WTC11 (cell line): ENCODE measurements around the gene THAP9. TPM values are rescaled to one million over a fixed set of nuclear protein-coding genes. Genes with fewer than 3 reads are reported as not detected.

ENCODE experiments used
- ATAC-seq: fragments of 200-7000 bp; cut with Tn5 transposase; 2 replicates; pipeline ENCODE4 v1.10.0; 2021; ENCODE audit warnings: mild to moderate bottlenecking, moderate library complexity
- Bru-seq: library from RNA; stranded (reverse); fragments of 400-500 nt; gene quantifications from one replicate; lab custom pipeline; 2021; lab: Mats Ljungman, UMichigan
- CTCF ChIA-PET: fragments of 300-600 bp; sonication (Branson Sonifier 250); formaldehyde crosslinking; loops from one replicate; lab custom pipeline; 2021; ENCODE audit warnings: antibody characterized with exemption; lab: Charles Lee
- POLR2A ChIA-PET: fragments of 350-600 bp; sonication (Branson Sonifier 250); formaldehyde crosslinking; loops from one replicate; lab custom pipeline; 2021; ENCODE audit warnings: antibody characterized with exemption; lab: Charles Lee
- DNase-seq: peaks from one replicate; pipeline ENCODE4 v3.0.0; 2021; ENCODE audit warnings: low spot score
- H3K27ac Mint-ChIP-seq: 2 replicates; pipeline ENCODE4 v1.8.0; 2021; ENCODE audit warnings: mixed read lengths
- H3K27me3 Mint-ChIP-seq: 2 replicates; pipeline ENCODE4 v1.8.0; 2021; ENCODE audit warnings: low read depth, mild to moderate bottlenecking, moderate library complexity, mixed read lengths
- H3K36me3 Mint-ChIP-seq: 2 replicates; pipeline ENCODE4 v1.8.0; 2021; ENCODE audit warnings: mixed read lengths
- H3K4me1 Mint-ChIP-seq: 2 replicates; pipeline ENCODE4 v1.8.0; 2022; ENCODE audit warnings: mixed read lengths
- H3K4me3 Mint-ChIP-seq: 2 replicates; pipeline ENCODE4 v1.8.0; 2021; ENCODE audit warnings: mild to moderate bottlenecking, moderate library complexity, mixed read lengths
- H3K9me3 Mint-ChIP-seq: 2 replicates; pipeline ENCODE4 v1.8.0; 2021; ENCODE audit warnings: mixed read lengths
- CREB1 ChIP-seq: sonication (generic); formaldehyde crosslinking; IDR thresholded peaks from 2 replicates; pipeline ENCODE4 v1.8.0; 2023; ENCODE audit warnings: mild to moderate bottlenecking, missing genetic modification reagents
- EMX1 ChIP-seq: fragments of 250-450 bp; sonication (Bioruptor Pico); IDR thresholded peaks from 2 replicates; pipeline ENCODE4 v1.8.0; 2021; ENCODE audit warnings: mild to moderate bottlenecking
- ESRRA ChIP-seq: sonication (generic); formaldehyde crosslinking; IDR thresholded peaks from 2 replicates; pipeline ENCODE4 v1.8.1; 2022; ENCODE audit warnings: mild to moderate bottlenecking, missing genetic modification reagents, borderline replicate concordance
- ETV6 ChIP-seq: sonication (generic); formaldehyde crosslinking; IDR thresholded peaks from 2 replicates; pipeline ENCODE4 v1.8.1; 2022; ENCODE audit warnings: mild to moderate bottlenecking, missing genetic modification reagents
- FOXP1 ChIP-seq: sonication (generic); formaldehyde crosslinking; IDR thresholded peaks from 2 replicates; pipeline ENCODE4 v1.8.0; 2022; ENCODE audit warnings: missing genetic modification reagents, mild to moderate bottlenecking, moderate library complexity, borderline replicate concordance
- JUN ChIP-seq: sonication (generic); formaldehyde crosslinking; IDR thresholded peaks from 2 replicates; pipeline ENCODE4 v1.8.0; 2023; ENCODE audit warnings: mild to moderate bottlenecking, missing genetic modification reagents
- MYBL2 ChIP-seq: sonication (generic); formaldehyde crosslinking; IDR thresholded peaks from 2 replicates; pipeline ENCODE4 v1.8.1; 2023; ENCODE audit warnings: mild to moderate bottlenecking, moderate library complexity, missing genetic modification reagents
- NFATC4 ChIP-seq: fragments of 250-450 bp; sonication (Bioruptor Pico); IDR thresholded peaks from 2 replicates; pipeline ENCODE4 v1.9.0; 2021; ENCODE audit warnings: mild to moderate bottlenecking
- NFYB ChIP-seq: sonication (generic); formaldehyde crosslinking; conservative IDR thresholded peaks from 2 replicates; pipeline ENCODE4 v1.8.0; 2022; ENCODE audit warnings: low read depth, missing genetic modification reagents
- RORB ChIP-seq: fragments of 250-450 bp; sonication (Bioruptor Pico); IDR thresholded peaks from 2 replicates; pipeline ENCODE4 v1.9.0; 2021; ENCODE audit warnings: mild to moderate bottlenecking
- SOX15 ChIP-seq: fragments of 250-450 bp; sonication (Bioruptor Pico); IDR thresholded peaks from 2 replicates; pipeline ENCODE4 v1.9.0; 2021; ENCODE audit warnings: mild to moderate bottlenecking
- SP1 ChIP-seq: sonication (generic); formaldehyde crosslinking; conservative IDR thresholded peaks from 2 replicates; pipeline ENCODE4 v1.8.1; 2022; ENCODE audit warnings: missing genetic modification reagents
- TEAD1 ChIP-seq: sonication (generic); formaldehyde crosslinking; IDR thresholded peaks from 2 replicates; pipeline ENCODE4 v1.8.0; 2022; ENCODE audit warnings: mild to moderate bottlenecking, missing genetic modification reagents
- ZBTB21 ChIP-seq: sonication (generic); formaldehyde crosslinking; IDR thresholded peaks from 2 replicates; pipeline ENCODE4 v1.8.1; 2023; ENCODE audit warnings: mild to moderate bottlenecking, missing genetic modification reagents, borderline replicate concordance
- ZNF263 ChIP-seq: sonication (generic); formaldehyde crosslinking; IDR thresholded peaks from 2 replicates; pipeline ENCODE4 v1.8.1; 2022; ENCODE audit warnings: low read depth, mild to moderate bottlenecking, moderate library complexity, missing genetic modification reagents
- ZNF317 ChIP-seq: sonication (generic); formaldehyde crosslinking; IDR thresholded peaks from 2 replicates; pipeline ENCODE4 v1.8.1; 2023; ENCODE audit warnings: low read depth, mild to moderate bottlenecking, moderate library complexity, missing genetic modification reagents, borderline replicate concordance
- ZNF423 ChIP-seq: fragments of 250-450 bp; sonication (Bioruptor Pico); IDR thresholded peaks from 2 replicates; pipeline ENCODE4 v2.1.2; 2022; ENCODE audit warnings: mild to moderate bottlenecking, moderate library complexity
- long read RNA-seq, 3 experiments: library from RNA in 1 of 3; library from capped mRNA in 1 of 3; library from polyadenylated mRNA in 1 of 3; unstranded in 2 of 3; stranded (forward) in 1 of 3; transcript quantifications; one replicate each; pipeline ENCODE4 v2.0.0, GENCODE V29; 2021
- total RNA-seq: library from RNA; stranded (reverse); gene quantifications from 3 replicates; pipeline ENCODE4 v1.2.3, GENCODE V29; 2021
- TF ChIP-seq, protein P1 (sequence below): sonication (generic); formaldehyde crosslinking; IDR thresholded peaks from 2 replicates; pipeline ENCODE4 v1.8.1; 2023; ENCODE audit warnings: mild to moderate bottlenecking, moderate library complexity, missing genetic modification reagents
- TF ChIP-seq, protein P2 (sequence below): sonication (generic); formaldehyde crosslinking; IDR thresholded peaks from 2 replicates; pipeline ENCODE4 v1.8.1; 2022; ENCODE audit warnings: low read depth, missing genetic modification reagents, borderline replicate concordance
- TF ChIP-seq, protein P3 (sequence below): sonication (generic); formaldehyde crosslinking; IDR thresholded peaks from 2 replicates; pipeline ENCODE4 v1.8.1; 2023; ENCODE audit warnings: mild to moderate bottlenecking, missing genetic modification reagents, moderate library complexity
- TF ChIP-seq, protein P4 (sequence below): sonication (generic); formaldehyde crosslinking; IDR thresholded peaks from 2 replicates; pipeline ENCODE4 v1.8.1; 2022; ENCODE audit warnings: low read depth, mild to moderate bottlenecking, moderate library complexity, missing genetic modification reagents, borderline replicate concordance
- TF ChIP-seq, protein P5 (sequence below): fragments of 250-450 bp; sonication (Bioruptor Pico); IDR thresholded peaks from 2 replicates; pipeline ENCODE4 v2.1.2; 2022; ENCODE audit warnings: mild to moderate bottlenecking, moderate library complexity
- TF ChIP-seq, protein P6 (sequence below): sonication (generic); formaldehyde crosslinking; IDR thresholded peaks from 2 replicates; pipeline ENCODE4 v1.8.1; 2023; ENCODE audit warnings: mild to moderate bottlenecking, missing genetic modification reagents

Gene THAP9, protein sequence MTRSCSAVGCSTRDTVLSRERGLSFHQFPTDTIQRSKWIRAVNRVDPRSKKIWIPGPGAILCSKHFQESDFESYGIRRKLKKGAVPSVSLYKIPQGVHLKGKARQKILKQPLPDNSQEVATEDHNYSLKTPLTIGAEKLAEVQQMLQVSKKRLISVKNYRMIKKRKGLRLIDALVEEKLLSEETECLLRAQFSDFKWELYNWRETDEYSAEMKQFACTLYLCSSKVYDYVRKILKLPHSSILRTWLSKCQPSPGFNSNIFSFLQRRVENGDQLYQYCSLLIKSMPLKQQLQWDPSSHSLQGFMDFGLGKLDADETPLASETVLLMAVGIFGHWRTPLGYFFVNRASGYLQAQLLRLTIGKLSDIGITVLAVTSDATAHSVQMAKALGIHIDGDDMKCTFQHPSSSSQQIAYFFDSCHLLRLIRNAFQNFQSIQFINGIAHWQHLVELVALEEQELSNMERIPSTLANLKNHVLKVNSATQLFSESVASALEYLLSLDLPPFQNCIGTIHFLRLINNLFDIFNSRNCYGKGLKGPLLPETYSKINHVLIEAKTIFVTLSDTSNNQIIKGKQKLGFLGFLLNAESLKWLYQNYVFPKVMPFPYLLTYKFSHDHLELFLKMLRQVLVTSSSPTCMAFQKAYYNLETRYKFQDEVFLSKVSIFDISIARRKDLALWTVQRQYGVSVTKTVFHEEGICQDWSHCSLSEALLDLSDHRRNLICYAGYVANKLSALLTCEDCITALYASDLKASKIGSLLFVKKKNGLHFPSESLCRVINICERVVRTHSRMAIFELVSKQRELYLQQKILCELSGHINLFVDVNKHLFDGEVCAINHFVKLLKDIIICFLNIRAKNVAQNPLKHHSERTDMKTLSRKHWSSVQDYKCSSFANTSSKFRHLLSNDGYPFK
- total RNA-seq (16.8 to 17.7 TPM (median 17.0 TPM) in 3 replicates), Bru-seq, nascent RNA (percentile 89 among the genes with signal in this experiment)
- long read RNA-seq, experiment 1, transcript THAP9-201 (5 exons, 3,808 nt) = major isoform, 52 of 100 reads
- long read RNA-seq, experiment 1, transcript THAP9-202 (6 exons, 3,348 nt) = minor isoform, 5 of 100 reads
- long read RNA-seq, experiment 1, partial matches to known transcripts = 14 of 100 reads
- long read RNA-seq, experiment 1, other reads (novel, unspliced or antisense) = 29 of 100 reads
- long read RNA-seq, experiment 2, transcript THAP9-201 (5 exons, 3,808 nt) = major isoform, 6 of 12 reads
- long read RNA-seq, experiment 2, partial matches to known transcripts = 4 of 12 reads
- long read RNA-seq, experiment 2, other reads (novel, unspliced or antisense) = 2 of 12 reads
- long read RNA-seq, experiment 3, partial matches to known transcripts = 0 of 3 reads
- long read RNA-seq, experiment 3, other reads (novel, unspliced or antisense) = 0 of 3 reads

DNA sequence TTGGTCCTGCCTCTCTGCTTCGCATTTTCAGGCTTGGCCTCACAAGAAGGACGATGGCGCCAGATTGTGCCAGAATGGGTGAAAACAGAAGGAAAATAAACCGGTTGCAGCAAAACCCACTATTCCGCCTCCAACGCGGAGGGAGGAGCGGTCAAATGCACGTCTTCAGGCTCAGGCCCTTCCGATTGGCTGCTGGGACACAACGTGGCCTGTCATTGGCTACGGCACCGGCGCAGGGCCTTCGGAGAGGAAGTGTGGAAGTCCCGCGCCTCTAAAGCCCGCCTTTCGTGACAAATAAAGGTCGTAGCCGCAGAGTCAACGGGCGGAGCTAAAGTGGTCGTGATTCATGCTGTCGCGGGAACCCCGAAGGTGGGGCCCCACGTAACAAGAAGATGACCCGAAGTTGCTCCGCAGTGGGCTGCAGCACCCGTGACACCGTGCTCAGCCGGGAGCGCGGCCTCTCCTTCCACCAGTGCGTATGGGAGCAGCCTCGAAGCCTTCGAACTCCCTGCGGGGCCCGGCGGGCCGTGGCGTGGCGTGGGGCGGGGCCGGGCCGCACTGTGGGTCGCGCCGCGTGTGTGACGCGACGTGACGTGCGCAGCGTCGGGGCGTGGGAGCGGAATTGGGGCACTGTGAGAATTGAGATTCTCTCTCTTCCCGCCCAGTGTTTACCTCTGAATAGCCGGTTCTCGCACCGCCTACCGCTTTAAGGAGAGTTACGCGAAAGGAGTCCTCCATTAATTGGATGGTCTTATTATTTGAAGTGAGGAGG is at the start of gene THAP9:
TSS of gene THAP9 (plus strand) at position 325 of the 772 bp plus-strand sequence. CDS start at position 393, 68 bp downstream.
- peak; percentile 96 for DNase-seq
- Mint-ChIP-seq H3K4me1 (peaks cover 17% of the 10 kb centered on the region), H3K36me3 (peaks cover 20% of the 10 kb centered on the region), H3K4me3 (no peak within 1 kb of the TSS), H3K27me3 (no peaks in the 10 kb centered on the region), H3K27ac (no peak within 1 kb of the TSS), H3K9me3 (no peaks in the 10 kb centered on the region)
- peak; percentile 99 for ATAC-seq
- ChIA-PET POLR2A (interaction anchor here (1.0 to 2.1 kb wide), 4 partner anchors 8 to 471 kb away, joined by 3 to 9 read pairs (median 4); partner anchors contain the start of gene COPS4), CTCF (interaction anchor here (1.5 to 2.1 kb wide), 3 partner anchors 49 to 162 kb away, joined by 3 to 10 read pairs (median 5); partner anchors contain the start of gene COPS4)
- TF ChIP-seq, protein P1, sequence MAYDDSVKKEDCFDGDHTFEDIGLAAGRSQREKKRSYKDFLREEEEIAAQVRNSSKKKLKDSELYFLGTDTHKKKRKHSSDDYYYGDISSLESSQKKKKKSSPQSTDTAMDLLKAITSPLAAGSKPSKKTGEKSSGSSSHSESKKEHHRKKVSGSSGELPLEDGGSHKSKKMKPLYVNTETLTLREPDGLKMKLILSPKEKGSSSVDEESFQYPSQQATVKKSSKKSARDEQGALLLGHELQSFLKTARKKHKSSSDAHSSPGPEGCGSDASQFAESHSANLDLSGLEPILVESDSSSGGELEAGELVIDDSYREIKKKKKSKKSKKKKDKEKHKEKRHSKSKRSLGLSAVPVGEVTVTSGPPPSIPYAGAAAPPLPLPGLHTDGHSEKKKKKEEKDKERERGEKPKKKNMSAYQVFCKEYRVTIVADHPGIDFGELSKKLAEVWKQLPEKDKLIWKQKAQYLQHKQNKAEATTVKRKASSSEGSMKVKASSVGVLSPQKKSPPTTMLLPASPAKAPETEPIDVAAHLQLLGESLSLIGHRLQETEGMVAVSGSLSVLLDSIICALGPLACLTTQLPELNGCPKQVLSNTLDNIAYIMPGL = peak; percentile 68
- peak; percentile 12; the same call in 1 of the 2 replicates for TF ChIP-seq SP1 (CRISPR knock-in tag)
- TF ChIP-seq, protein P2, sequence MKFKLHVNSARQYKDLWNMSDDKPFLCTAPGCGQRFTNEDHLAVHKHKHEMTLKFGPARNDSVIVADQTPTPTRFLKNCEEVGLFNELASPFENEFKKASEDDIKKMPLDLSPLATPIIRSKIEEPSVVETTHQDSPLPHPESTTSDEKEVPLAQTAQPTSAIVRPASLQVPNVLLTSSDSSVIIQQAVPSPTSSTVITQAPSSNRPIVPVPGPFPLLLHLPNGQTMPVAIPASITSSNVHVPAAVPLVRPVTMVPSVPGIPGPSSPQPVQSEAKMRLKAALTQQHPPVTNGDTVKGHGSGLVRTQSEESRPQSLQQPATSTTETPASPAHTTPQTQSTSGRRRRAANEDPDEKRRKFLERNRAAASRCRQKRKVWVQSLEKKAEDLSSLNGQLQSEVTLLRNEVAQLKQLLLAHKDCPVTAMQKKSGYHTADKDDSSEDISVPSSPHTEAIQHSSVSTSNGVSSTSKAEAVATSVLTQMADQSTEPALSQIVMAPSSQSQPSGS (CRISPR knock-in tag) = no peak
- TF ChIP-seq ZNF423 (CRISPR knock-in tag) = no peak
- TF ChIP-seq JUN = no peak
- no peak for TF ChIP-seq ETV6 (CRISPR knock-in tag)
- TF ChIP-seq TEAD1 (CRISPR knock-in tag) = peak; percentile 58; the same call in 1 of the 2 replicates
- TF ChIP-seq, protein P3, sequence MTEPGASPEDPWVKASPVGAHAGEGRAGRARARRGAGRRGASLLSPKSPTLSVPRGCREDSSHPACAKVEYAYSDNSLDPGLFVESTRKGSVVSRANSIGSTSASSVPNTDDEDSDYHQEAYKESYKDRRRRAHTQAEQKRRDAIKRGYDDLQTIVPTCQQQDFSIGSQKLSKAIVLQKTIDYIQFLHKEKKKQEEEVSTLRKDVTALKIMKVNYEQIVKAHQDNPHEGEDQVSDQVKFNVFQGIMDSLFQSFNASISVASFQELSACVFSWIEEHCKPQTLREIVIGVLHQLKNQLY (CRISPR knock-in tag) = peak; percentile 84; the same call in 1 of the 2 replicates
- TF ChIP-seq, protein P4, sequence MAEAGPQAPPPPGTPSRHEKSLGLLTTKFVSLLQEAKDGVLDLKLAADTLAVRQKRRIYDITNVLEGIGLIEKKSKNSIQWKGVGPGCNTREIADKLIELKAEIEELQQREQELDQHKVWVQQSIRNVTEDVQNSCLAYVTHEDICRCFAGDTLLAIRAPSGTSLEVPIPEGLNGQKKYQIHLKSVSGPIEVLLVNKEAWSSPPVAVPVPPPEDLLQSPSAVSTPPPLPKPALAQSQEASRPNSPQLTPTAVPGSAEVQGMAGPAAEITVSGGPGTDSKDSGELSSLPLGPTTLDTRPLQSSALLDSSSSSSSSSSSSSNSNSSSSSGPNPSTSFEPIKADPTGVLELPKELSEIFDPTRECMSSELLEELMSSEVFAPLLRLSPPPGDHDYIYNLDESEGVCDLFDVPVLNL = no peak; the same call in 1 of the 2 replicates
- peak; percentile 75; the same call in 1 of the 2 replicates for TF ChIP-seq MYBL2
- peak; percentile 28; the same call in 1 of the 2 replicates for TF ChIP-seq SOX15 (CRISPR knock-in tag)
- TF ChIP-seq CREB1 (CRISPR knock-in tag) = no peak
- TF ChIP-seq, protein P5, sequence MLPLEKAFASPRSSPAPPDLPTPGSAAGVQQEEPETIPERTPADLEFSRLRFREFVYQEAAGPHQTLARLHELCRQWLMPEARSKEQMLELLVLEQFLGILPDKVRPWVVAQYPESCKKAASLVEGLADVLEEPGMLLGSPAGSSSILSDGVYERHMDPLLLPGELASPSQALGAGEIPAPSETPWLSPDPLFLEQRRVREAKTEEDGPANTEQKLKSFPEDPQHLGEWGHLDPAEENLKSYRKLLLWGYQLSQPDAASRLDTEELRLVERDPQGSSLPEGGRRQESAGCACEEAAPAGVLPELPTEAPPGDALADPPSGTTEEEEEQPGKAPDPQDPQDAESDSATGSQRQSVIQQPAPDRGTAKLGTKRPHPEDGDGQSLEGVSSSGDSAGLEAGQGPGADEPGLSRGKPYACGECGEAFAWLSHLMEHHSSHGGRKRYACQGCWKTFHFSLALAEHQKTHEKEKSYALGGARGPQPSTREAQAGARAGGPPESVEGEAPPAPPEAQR (CRISPR knock-in tag) = no peak
- TF ChIP-seq FOXP1 = peak; percentile 30; the same call in 1 of the 2 replicates
- TF ChIP-seq RORB (CRISPR knock-in tag) = no peak; the same call in 1 of the 2 replicates
- TF ChIP-seq, protein P6, sequence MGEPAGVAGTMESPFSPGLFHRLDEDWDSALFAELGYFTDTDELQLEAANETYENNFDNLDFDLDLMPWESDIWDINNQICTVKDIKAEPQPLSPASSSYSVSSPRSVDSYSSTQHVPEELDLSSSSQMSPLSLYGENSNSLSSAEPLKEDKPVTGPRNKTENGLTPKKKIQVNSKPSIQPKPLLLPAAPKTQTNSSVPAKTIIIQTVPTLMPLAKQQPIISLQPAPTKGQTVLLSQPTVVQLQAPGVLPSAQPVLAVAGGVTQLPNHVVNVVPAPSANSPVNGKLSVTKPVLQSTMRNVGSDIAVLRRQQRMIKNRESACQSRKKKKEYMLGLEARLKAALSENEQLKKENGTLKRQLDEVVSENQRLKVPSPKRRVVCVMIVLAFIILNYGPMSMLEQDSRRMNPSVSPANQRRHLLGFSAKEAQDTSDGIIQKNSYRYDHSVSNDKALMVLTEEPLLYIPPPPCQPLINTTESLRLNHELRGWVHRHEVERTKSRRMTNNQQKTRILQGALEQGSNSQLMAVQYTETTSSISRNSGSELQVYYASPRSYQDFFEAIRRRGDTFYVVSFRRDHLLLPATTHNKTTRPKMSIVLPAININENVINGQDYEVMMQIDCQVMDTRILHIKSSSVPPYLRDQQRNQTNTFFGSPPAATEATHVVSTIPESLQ = no peak
- 0 out of 2 replicates have a peak, but pooled peaks have one; percentile 39 for TF ChIP-seq NFATC4
- TF ChIP-seq ZNF263 (CRISPR knock-in tag) = no peak
- 0 out of 2 replicates have a peak, but pooled peaks have one; percentile 43 for TF ChIP-seq ESRRA (CRISPR knock-in tag)
- TF ChIP-seq EMX1 (CRISPR knock-in tag) = peak; percentile 56; the same call in 1 of the 2 replicates
- TF ChIP-seq ZNF317 (CRISPR knock-in tag) = peak; percentile 26; the same call in 1 of the 2 replicates
- TF ChIP-seq NFYB (CRISPR knock-in tag) = peak; percentile 93
- peak; percentile 10; the same call in 1 of the 2 replicates for TF ChIP-seq ZBTB21 (CRISPR knock-in tag)
